Neural progenitor cell (in vitro differentiated cells): Measurements from ENCODE around the gene ZNF625. TPM values are rescaled to one million over a fixed set of nuclear protein-coding genes. Genes with fewer than 3 reads are reported as not detected.

ENCODE experiments used
- DNase-seq: peaks from one replicate; pipeline ENCODE4 v3.0.0-alpha.2; 2016; ENCODE audit warnings: low spot score
- H2AFZ ChIP-seq: fragments of 200-600 bp; sonication (generic); replicated peaks from 2 replicates; pipeline ENCODE4 v1.6.1; 2016; ENCODE audit warnings: antibody characterized with exemption
- H3F3A ChIP-seq: fragments of 200-600 bp; sonication (generic); 2 replicates; pipeline ENCODE4 v1.6.1; 2016; ENCODE audit warnings: antibody characterized with exemption, low read depth
- H3K27ac ChIP-seq: fragments of 200-600 bp; sonication (generic); 2 replicates; pipeline ENCODE4 v1.5.1; 2016; ENCODE audit warnings: mild to moderate bottlenecking
- H3K27me3 ChIP-seq: fragments of 200-600 bp; sonication (generic); 2 replicates; pipeline ENCODE4 v1.6.1; 2016; ENCODE audit warnings: mild to moderate bottlenecking, moderate library complexity
- H3K36me3 ChIP-seq: fragments of 200-600 bp; sonication (generic); 2 replicates; pipeline ENCODE4 v1.5.1; 2016
- H3K4me1 ChIP-seq: fragments of 200-600 bp; sonication (generic); 2 replicates; pipeline ENCODE4 v1.6.1; 2016; ENCODE audit warnings: mixed run types
- H3K4me2 ChIP-seq: fragments of 200-600 bp; sonication (generic); 2 replicates; pipeline ENCODE4 v1.6.1; 2016
- H3K4me3 ChIP-seq: fragments of 200-600 bp; sonication (generic); 2 replicates; pipeline ENCODE4 v1.5.1; 2016
- H3K79me2 ChIP-seq: fragments of 200-600 bp; sonication (generic); 2 replicates; pipeline ENCODE4 v1.6.1; 2016; ENCODE audit warnings: low read depth
- H3K9ac ChIP-seq: fragments of 200-600 bp; sonication (generic); 2 replicates; pipeline ENCODE4 v1.6.1; 2016
- H3K9me3 ChIP-seq: fragments of 200-600 bp; sonication (generic); 2 replicates; pipeline ENCODE4 v1.5.1; 2016; ENCODE audit warnings: low read depth
- H4K20me1 ChIP-seq: fragments of 200-600 bp; sonication (generic); 2 replicates; pipeline ENCODE4 v1.6.1; 2016; ENCODE audit warnings: low read depth
- H3K27ac Mint-ChIP-seq: 3 replicates; pipeline ENCODE4 v1.8.0; 2021; ENCODE audit warnings: mixed read lengths
- H3K27me3 Mint-ChIP-seq: 2 replicates; pipeline ENCODE4 v1.8.0; 2022; ENCODE audit warnings: low read depth, mild to moderate bottlenecking, inconsistent platforms, moderate library complexity, mixed read lengths; ENCODE audit not compliant: insufficient read depth
- H3K36me3 Mint-ChIP-seq: 3 replicates; pipeline ENCODE4 v1.8.0; 2021; ENCODE audit warnings: mixed read lengths
- H3K4me1 Mint-ChIP-seq: 3 replicates; pipeline ENCODE4 v1.8.0; 2021; ENCODE audit warnings: mixed read lengths
- H3K4me3 Mint-ChIP-seq: 3 replicates; pipeline ENCODE4 v1.8.0; 2021; ENCODE audit warnings: mild to moderate bottlenecking, moderate library complexity, mixed read lengths
- H3K9me3 Mint-ChIP-seq: 3 replicates; pipeline ENCODE4 v1.8.0; 2020; ENCODE audit warnings: mixed read lengths
- EZH2 ChIP-seq: fragments of 200-600 bp; sonication (generic); IDR thresholded peaks from 2 replicates; pipeline ENCODE4 v1.6.1; 2017; ENCODE audit warnings: antibody characterized with exemption, mild to moderate bottlenecking, moderate library complexity
- EZH2phosphoT487 ChIP-seq: fragments of 200-600 bp; sonication (generic); IDR thresholded peaks from 2 replicates; pipeline ENCODE4 v1.6.1; 2017; ENCODE audit warnings: antibody characterized with exemption
- total RNA-seq: library from RNA; depleted of rRNA; stranded (reverse); fragments of >200 nt; gene quantifications from 2 replicates; pipeline ENCODE4 v1.2.3, GENCODE V29; 2015; ENCODE audit warnings: low replicate concordance
- TF ChIP-seq, protein P1 (sequence below): fragments of 200-600 bp; sonication (generic); IDR thresholded peaks from 2 replicates; pipeline ENCODE4 v1.5.1; 2017; ENCODE audit warnings: antibody characterized with exemption, mild to moderate bottlenecking

Gene ZNF625
- total RNA-seq, 1 donor from 2014 or later = 39.8 TPM

DNA sequence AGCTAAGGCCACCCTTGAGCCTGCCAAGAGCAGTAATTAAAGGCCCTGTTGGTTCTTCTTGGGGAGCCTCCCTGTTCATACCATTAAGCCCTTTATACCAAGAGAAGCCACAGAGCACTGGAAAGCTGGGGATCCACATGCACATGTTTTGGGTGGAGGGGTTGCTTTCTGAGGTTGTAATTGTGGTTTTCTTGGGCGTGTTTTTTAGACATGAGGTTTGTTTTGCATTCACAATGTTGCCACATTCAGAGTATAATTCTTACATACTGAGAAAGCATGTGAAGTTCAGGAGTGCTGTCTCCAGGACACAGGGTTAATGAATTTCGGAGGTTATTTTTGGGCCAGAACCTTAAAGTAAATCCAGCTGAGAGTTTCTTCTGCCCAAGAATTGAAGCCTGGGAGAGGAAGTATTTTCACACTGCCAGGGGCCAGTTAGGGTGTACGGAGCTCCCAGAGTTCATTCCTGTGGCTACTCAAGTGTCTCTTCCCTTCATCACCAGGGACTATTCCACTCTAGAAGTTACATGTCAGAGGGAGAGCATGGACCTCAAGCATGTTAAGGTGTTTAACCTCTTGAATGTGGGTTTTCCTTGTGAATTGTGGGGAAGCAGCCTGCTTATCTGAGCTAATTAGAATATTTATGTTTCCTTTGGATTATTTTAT is 43.4 kb upstream of the ZNF625 start:
- Histone ChIP-seq H3K4me2 (no peak overlapping the region), H3K4me1 (no peaks in the 10 kb centered on the region), H3K36me3 (no peaks in the 10 kb centered on the region), H3K79me2 (no peaks in the 10 kb centered on the region), H2AFZ (no peak overlapping the region), H3K27me3 (no peaks in the 10 kb centered on the region), H3K27ac (no peak overlapping the region), H3K9ac (no peak overlapping the region), H3F3A (no peaks in the 10 kb centered on the region), H4K20me1 (no peaks in the 10 kb centered on the region), H3K9me3 (peaks cover 16% of the 10 kb centered on the region), H3K4me3 (no peak overlapping the region)
- Mint-ChIP-seq H3K27ac (no peak overlapping the region), H3K9me3 (peaks cover 79% of the 10 kb centered on the region), H3K36me3 (peaks cover 39% of the 10 kb centered on the region), H3K4me1 (no peaks in the 10 kb centered on the region), H3K27me3 (no peaks in the 10 kb centered on the region), H3K4me3 (no peak overlapping the region)
- no peak for DNase-seq
- TF ChIP-seq EZH2 = no peak
- TF ChIP-seq, protein P1, sequence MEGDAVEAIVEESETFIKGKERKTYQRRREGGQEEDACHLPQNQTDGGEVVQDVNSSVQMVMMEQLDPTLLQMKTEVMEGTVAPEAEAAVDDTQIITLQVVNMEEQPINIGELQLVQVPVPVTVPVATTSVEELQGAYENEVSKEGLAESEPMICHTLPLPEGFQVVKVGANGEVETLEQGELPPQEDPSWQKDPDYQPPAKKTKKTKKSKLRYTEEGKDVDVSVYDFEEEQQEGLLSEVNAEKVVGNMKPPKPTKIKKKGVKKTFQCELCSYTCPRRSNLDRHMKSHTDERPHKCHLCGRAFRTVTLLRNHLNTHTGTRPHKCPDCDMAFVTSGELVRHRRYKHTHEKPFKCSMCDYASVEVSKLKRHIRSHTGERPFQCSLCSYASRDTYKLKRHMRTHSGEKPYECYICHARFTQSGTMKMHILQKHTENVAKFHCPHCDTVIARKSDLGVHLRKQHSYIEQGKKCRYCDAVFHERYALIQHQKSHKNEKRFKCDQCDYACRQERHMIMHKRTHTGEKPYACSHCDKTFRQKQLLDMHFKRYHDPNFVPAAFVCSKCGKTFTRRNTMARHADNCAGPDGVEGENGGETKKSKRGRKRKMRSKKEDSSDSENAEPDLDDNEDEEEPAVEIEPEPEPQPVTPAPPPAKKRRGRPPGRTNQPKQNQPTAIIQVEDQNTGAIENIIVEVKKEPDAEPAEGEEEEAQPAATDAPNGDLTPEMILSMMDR = no peak
- no peak for TF ChIP-seq EZH2phosphoT487

DNA sequence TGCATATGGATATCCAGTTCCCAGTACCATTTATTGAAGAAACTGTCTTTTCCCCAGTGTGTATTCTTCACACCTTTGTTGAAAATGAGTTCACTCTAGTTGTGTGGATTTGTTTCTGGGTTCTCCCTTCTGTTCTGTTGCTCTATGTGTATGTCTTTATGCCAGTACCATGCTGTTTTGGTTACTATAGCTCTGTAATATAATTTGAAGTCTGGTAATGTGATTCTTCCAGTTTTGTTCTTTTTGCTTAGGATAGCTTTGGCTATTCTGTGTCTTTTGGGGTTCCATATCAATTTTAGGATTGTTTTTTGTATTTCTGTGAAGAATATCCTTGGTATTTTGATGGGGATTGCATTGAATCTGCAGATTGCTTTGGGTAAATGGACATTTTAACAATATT is 41.6 kb upstream of the ZNF625 start:
- no peaks in the 10 kb centered on the region for H3K79me2 ChIP-seq
- H3K27ac Mint-ChIP-seq = no peak overlapping the region
- H3K4me3 Mint-ChIP-seq = no peak overlapping the region
- H3K9me3 ChIP-seq = peaks cover 12% of the 10 kb centered on the region
- H3K4me2 ChIP-seq = no peak overlapping the region
- no peaks in the 10 kb centered on the region for H3K4me1 Mint-ChIP-seq
- peaks cover 78% of the 10 kb centered on the region for H3K9me3 Mint-ChIP-seq
- H3K4me1 ChIP-seq = no peaks in the 10 kb centered on the region
- TF ChIP-seq, protein P1 = no peak
- TF ChIP-seq EZH2 = no peak
- no peak for TF ChIP-seq EZH2phosphoT487
- H3K27ac ChIP-seq = no peak overlapping the region
- DNase-seq = no peak
- peaks cover 47% of the 10 kb centered on the region for H3K36me3 Mint-ChIP-seq
- no peak overlapping the region for H3K9ac ChIP-seq
- no peaks in the 10 kb centered on the region for H3K36me3 ChIP-seq
- H3K4me3 ChIP-seq = no peak overlapping the region
- H2AFZ ChIP-seq = no peak overlapping the region
- no peaks in the 10 kb centered on the region for H4K20me1 ChIP-seq
- no peaks in the 10 kb centered on the region for H3K27me3 Mint-ChIP-seq
- no peaks in the 10 kb centered on the region for H3K27me3 ChIP-seq
- no peaks in the 10 kb centered on the region for H3F3A ChIP-seq

DNA sequence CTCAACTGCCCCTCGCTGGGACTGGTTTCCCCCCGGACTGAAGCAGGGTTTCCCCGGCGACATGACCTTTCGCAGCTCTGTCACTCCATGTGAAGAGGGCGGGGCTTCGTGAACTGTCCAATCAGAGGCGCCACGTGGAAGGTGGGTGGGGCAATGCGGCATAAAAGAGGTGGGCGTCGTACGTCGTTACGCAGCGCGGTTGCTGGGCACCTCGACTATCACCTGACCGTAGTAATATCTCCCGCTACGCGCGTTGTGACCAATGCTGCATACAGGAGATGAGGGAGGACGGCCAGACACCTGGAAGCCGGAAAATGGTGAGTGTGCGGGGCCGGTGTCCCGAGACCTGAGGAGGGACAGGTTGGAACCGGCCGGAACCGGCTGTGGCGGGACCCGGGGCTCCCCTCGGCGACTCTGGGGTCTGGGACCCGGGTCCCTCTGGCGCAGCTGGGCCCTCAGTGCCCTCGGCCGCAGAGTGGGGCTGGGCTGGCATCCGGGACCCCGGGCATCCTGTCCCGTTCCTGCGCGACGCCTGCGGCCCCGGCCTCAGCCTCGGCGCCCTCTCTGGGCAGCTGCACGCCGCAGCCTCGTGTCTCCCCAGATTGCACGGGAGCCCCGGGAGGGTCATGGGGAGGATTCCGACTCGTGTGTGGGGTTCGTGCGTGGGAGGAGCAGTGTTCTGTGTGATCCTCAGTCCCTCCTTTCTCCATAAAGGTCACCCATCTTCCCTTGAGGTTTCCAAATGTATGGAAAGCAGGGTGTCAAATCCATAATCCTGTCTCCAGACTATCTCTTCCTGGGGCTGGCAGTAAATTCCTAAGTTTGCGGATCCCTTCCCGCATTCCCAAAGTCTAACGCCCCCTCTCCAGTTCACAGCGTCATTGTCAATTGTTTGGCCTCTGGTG is 38.5 kb upstream of the ZNF625 start:
- no peak for DNase-seq
- TF ChIP-seq EZH2 = no peak
- TF ChIP-seq EZH2phosphoT487 = no peak
- TF ChIP-seq, protein P1 = no peak
- H3K4me1 ChIP-seq = no peaks in the 10 kb centered on the region
- peaks cover 56% of the 10 kb centered on the region for H3K36me3 Mint-ChIP-seq
- no peak overlapping the region for H3K9ac ChIP-seq
- H3K27me3 Mint-ChIP-seq = no peaks in the 10 kb centered on the region
- no peak overlapping the region for H2AFZ ChIP-seq
- H3K36me3 ChIP-seq = peaks cover 14% of the 10 kb centered on the region
- H3K27me3 ChIP-seq = no peaks in the 10 kb centered on the region
- H3K9me3 ChIP-seq = peaks cover 12% of the 10 kb centered on the region
- H3K27ac ChIP-seq = no peak overlapping the region
- H3K4me3 ChIP-seq = no peak overlapping the region
- no peaks in the 10 kb centered on the region for H3K79me2 ChIP-seq
- no peaks in the 10 kb centered on the region for H3F3A ChIP-seq
- no peak overlapping the region for H3K4me2 ChIP-seq
- peaks cover 81% of the 10 kb centered on the region for H3K9me3 Mint-ChIP-seq
- no peaks in the 10 kb centered on the region for H3K4me1 Mint-ChIP-seq
- H4K20me1 ChIP-seq = no peaks in the 10 kb centered on the region
- no peak overlapping the region for H3K27ac Mint-ChIP-seq
- H3K4me3 Mint-ChIP-seq = peak overlapping the region; percentile 66
